ENCODE data around the gene TBC1D32.

TBC1D32 gene

DNA sequence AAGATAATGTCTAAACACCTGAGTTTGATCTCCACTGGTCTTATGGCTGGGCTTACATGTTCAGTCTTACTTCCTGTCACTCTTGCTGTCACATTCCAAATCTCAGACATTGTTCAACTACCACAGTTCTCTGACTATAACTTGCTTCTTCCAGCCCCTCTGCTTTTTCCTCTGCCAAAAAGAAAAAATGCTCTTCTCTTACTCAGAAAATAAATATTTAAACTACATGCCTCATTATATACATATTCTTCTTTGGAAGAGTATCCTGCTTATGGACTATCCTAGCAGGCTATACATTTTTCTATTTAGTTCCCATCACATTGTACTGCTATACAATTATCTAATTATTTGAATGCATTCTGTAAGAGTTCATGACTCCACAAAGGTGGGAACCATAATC lies 175.4 kb downstream of the TBC1D32 start:
- TF ChIP-seq, protein P1, sequence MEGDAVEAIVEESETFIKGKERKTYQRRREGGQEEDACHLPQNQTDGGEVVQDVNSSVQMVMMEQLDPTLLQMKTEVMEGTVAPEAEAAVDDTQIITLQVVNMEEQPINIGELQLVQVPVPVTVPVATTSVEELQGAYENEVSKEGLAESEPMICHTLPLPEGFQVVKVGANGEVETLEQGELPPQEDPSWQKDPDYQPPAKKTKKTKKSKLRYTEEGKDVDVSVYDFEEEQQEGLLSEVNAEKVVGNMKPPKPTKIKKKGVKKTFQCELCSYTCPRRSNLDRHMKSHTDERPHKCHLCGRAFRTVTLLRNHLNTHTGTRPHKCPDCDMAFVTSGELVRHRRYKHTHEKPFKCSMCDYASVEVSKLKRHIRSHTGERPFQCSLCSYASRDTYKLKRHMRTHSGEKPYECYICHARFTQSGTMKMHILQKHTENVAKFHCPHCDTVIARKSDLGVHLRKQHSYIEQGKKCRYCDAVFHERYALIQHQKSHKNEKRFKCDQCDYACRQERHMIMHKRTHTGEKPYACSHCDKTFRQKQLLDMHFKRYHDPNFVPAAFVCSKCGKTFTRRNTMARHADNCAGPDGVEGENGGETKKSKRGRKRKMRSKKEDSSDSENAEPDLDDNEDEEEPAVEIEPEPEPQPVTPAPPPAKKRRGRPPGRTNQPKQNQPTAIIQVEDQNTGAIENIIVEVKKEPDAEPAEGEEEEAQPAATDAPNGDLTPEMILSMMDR (IDR thresholded peaks at IDR 0.05; ENCODE audit: low read depth, low read length): no peak
- no peak for DNase-seq (ENCODE audit: extremely low read depth, low read depth)

DNA sequence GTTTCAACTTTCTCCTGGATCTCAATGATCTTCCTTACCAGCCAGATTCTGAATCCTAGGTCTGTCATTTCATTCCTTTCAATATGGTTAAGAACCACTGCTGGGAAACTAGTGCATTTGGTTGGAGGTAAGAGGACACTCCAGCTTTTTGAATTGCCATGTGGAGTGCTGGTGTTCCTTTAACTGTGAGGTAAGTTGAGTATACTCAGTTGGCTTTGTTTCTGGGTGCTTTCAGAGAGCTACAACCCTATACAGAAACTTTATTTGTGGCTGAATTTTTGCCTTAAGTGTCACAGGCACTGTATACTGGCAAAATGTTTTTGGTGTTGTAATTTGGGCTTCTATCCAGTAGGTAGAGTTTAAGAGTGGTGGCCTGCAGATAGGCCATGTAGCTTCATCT lies 175.8 kb downstream of the TBC1D32 start:
- TF ChIP-seq, protein P1 (IDR thresholded peaks at IDR 0.05; ENCODE audit: low read depth, low read length): no peak
- DNase-seq (ENCODE audit: extremely low read depth, low read depth): no peak

DNA sequence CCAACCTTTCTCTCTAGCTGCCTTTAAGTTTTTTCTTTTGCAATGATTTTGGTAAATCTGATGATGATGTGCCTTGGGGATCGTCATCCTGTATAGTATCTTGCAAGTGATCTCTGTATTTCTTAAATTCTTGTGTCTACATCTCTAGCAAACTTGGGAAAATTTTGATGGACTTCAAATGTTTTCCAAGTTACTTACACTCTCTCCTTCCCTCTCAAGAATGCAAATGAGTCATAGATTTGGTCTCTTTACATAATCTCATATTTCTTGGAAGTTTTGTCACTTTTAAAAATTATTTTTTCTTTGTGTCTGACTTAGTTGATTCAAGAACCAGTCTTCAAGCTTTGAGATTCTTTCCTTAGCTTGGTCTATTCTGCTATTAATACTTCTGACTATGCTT lies 176.4 kb downstream of the TBC1D32 start:
- TF ChIP-seq, protein P1 (IDR thresholded peaks at IDR 0.05; ENCODE audit: low read depth, low read length): no peak
- DNase-seq (ENCODE audit: extremely low read depth, low read depth): no peak

DNA sequence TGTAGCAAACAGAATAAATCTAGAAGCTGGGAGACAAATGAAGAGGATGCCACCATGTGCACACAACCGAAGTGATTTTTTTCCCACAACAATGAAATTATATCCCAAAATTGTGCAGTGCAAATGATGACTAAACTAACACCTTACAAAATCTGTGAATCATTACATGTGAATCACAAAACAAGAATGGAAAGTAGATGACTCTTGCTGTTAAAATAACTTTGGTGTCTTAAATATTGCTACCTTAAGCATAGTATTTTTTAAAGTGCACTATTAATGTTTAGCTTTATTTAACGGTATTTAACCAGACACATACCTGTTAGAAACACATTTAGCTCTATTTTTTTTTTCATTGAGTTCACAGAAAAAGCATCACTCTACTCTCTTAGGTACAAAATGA lies 190.8 kb downstream of the TBC1D32 start:
- TF ChIP-seq, protein P1 (IDR thresholded peaks at IDR 0.05; ENCODE audit: low read depth, low read length): no peak
- DNase-seq (ENCODE audit: extremely low read depth, low read depth): no peak

DNA sequence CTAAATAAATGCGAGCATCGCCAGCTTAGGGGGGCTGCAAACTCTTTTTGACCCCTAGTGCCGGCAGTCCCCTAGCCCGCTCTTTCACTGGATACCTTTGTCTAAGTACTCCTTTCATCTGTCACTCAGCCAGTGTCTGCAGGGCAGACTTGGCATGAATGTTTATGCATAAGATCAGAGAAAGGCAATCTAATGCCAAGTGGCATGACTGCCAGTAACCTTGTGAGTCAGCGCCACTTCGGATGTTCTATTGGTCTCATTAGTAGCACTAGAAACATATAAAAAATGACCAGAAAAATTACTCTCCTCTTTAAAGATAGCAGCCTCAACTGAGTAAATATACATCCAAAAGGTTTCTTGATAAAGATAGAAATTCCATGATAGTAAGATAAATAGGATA lies 192.2 kb downstream of the TBC1D32 start:
- TF ChIP-seq, protein P1 (IDR thresholded peaks at IDR 0.05; ENCODE audit: low read depth, low read length): no peak
- DNase-seq (ENCODE audit: extremely low read depth, low read depth): no peak

DNA sequence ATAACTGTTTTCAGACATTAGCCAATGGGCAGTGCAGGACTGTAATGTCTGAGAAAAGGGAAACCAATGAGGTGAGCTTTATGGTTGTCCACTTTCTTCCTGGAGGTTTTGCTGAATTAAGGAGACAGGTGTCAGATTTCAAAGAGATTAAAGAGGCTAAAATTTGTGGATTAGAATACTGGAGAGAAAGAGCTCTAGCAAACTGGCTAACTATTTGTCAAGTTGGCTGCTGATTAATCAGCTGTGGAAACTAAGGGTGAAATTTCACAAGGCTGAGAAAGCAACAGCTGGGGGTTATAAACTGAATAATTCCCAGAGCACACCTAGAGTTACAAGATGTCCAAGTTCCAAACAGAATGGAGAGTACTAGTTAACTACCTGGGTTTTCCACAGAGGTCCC lies 198.9 kb downstream of the TBC1D32 start:
- TF ChIP-seq, protein P1 (IDR thresholded peaks at IDR 0.05; ENCODE audit: low read depth, low read length): no peak
- no peak for DNase-seq (ENCODE audit: extremely low read depth, low read depth)

DNA sequence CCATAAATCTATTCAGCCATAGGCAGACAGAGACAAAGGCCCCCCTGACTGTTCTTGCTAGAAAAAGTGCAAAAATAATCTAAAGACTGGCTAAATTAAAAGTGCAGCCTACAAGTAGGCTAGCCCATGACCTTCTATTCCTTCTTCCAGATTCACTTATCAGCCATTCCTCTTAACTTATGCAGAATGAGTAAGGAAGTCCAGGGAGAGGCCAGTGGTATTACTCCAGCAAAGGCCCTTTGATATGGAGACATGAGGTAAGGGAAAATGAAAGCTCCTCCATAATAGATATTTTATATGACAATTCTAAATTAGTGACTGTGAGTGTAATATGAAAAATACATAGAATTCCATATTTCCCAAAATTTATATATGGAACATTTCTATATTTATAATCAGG lies 199.4 kb downstream of the TBC1D32 start:
- DNase-seq (ENCODE audit: extremely low read depth, low read depth): no peak
- TF ChIP-seq, protein P1 (IDR thresholded peaks at IDR 0.05; ENCODE audit: low read depth, low read length): no peak
